ENCODE measurements around the gene TIRAP. TPM values are rescaled to one million over a fixed set of nuclear protein-coding genes. Genes with fewer than 3 reads are reported as not detected.

The TIRAP gene
- total RNA-seq, 1 donor from 2014 or later = 6.0 TPM

DNA sequence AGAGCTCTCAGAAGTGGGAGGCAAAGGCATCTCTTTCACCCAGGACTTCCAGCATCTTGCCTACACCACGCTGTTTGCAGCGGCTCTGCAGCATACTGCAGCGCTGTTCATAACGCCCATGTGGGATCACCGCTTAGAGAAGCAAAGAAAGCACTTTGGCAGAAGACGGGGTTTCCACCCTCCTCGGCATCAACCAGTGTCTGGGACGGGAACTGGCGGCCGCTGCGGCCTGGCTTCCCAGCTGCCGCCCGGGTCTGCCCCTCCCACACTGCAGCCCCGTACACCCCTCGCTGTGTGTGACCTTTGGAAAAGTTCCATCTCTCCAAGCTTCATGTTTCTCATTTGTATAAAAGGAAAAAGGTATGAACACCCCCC, 545 bp upstream of the TIRAP start:
- peaks cover 7% of the 10 kb centered on the region for H3K36me3 ChIP-seq
- peaks cover 39% of the 10 kb centered on the region for H3K4me1 ChIP-seq
- intact Hi-C loops (cut with micrococcal nuclease) = no loop called here
- H3K27ac ChIP-seq (replicated peaks) = peak overlapping the region; percentile 97
- TF ChIP-seq CTCF (IDR thresholded peaks at IDR 0.05; ENCODE audit: borderline replicate concordance) = no peak
- no peaks in the 10 kb centered on the region for H3K27me3 ChIP-seq (ENCODE audit: low read depth)
- H3K4me3 ChIP-seq = peak overlapping the region; percentile 88
- peak; percentile 62 for DNase-seq
- H3K9me3 ChIP-seq (replicated peaks) = no peaks in the 10 kb centered on the region

DNA sequence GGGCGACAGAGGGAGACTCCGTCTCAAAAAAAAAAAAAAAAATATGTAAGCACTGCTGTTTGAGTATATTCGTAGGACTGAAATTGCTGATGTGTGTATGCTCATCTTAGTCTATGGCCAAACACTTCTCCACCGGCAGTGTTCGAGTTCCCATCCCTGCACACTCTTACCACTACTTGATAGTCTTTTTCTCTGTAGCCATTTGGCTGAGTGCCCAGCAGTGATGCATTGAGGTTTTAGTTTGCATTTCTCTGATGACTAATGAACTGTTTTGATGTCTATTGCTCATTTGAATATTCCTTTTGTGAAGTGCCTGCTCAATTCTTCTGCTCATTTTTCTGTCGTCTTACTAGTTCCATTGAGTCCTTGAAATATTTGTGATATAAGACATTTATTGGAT, 1.9 kb downstream of the TIRAP start:
- Histone ChIP-seq H3K4me1 (peaks cover 39% of the 10 kb centered on the region), H3K4me3 (no peak overlapping the region), H3K9me3 (replicated peaks) (no peaks in the 10 kb centered on the region), H3K27me3 (ENCODE audit: low read depth) (no peaks in the 10 kb centered on the region), H3K36me3 (peaks cover 3% of the 10 kb centered on the region), H3K27ac (replicated peaks) (no peak overlapping the region)
- intact Hi-C loops (cut with micrococcal nuclease) = no loop called here
- TF ChIP-seq CTCF (IDR thresholded peaks at IDR 0.05; ENCODE audit: borderline replicate concordance) = no peak
- no peak for DNase-seq

GRCh38 chr11:126288237-126288636, 5.3 kb downstream of the TIRAP start:
- Histone ChIP-seq H3K27ac (replicated peaks) (no peak overlapping the region), H3K4me3 (no peak overlapping the region), H3K27me3 (ENCODE audit: low read depth) (no peaks in the 10 kb centered on the region), H3K4me1 (peaks cover 17% of the 10 kb centered on the region), H3K9me3 (replicated peaks) (no peaks in the 10 kb centered on the region), H3K36me3 (peaks cover 33% of the 10 kb centered on the region)
- DNase-seq = no peak
- intact Hi-C loops (cut with micrococcal nuclease) = no loop called here
- no peak for TF ChIP-seq CTCF (IDR thresholded peaks at IDR 0.05; ENCODE audit: borderline replicate concordance)

GRCh38 chr11:126290887-126291286, 8.0 kb downstream of the TIRAP start:
- Histone ChIP-seq H3K4me3 (no peak overlapping the region), H3K36me3 (peaks cover 56% of the 10 kb centered on the region), H3K4me1 (no peaks in the 10 kb centered on the region), H3K9me3 (replicated peaks) (no peaks in the 10 kb centered on the region), H3K27ac (replicated peaks) (no peak overlapping the region), H3K27me3 (ENCODE audit: low read depth) (no peaks in the 10 kb centered on the region)
- TF ChIP-seq CTCF (IDR thresholded peaks at IDR 0.05; ENCODE audit: borderline replicate concordance) = no peak
- intact Hi-C loops (cut with micrococcal nuclease) = no loop called here
- no peak for DNase-seq

DNA sequence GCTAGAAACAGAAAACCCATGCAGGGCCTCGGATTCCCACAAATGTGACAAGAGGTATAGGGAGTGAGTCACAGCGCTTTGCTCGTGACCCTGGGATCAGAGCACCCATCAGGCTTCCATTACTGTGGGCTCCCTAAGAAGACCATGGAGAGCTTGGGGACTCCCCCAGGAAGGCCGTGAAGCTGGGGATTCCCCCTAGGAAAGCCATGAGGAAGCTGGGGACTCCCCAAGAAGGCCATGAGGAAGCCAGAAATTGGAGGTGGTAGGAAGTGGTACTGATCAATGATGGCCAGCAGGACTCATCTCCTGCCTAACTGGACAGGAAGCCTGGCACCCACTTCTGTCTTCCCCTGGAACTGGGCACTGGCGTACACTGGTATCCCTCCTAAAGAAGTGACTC, 10.8 kb downstream of the TIRAP start:
- Histone ChIP-seq H3K27ac (replicated peaks) (no peak overlapping the region), H3K36me3 (peaks cover 65% of the 10 kb centered on the region)
- no peak for DNase-seq

More for the DNA sequence above, 10.8 kb downstream of the TIRAP start:
- Histone ChIP-seq H3K9me3 (replicated peaks) (no peaks in the 10 kb centered on the region), H3K27me3 (ENCODE audit: low read depth) (no peaks in the 10 kb centered on the region), H3K4me3 (no peak overlapping the region), H3K4me1 (no peaks in the 10 kb centered on the region)
- intact Hi-C loops (cut with micrococcal nuclease) = no loop called here
- TF ChIP-seq CTCF (IDR thresholded peaks at IDR 0.05; ENCODE audit: borderline replicate concordance) = no peak

All from left ventricle myocardium inferior (tissue), 1 donor.